Upper lobe of left lung (tissue), 4 donors: ENCODE measurements around the gene DLAT.

Experiments
- CTCF ChIP-seq, 6 experiments: fragments of 450-650 bp in 4 of 6; fragments of 200-600 bp in 2 of 6; sonication (generic) in 2 of 6; IDR thresholded peaks; one replicate each; pipeline ENCODE4 v1.5.1; 2016 to 2019; ENCODE audit warnings: antibody characterized with exemption in 6 of 6
- POLR2A ChIP-seq, 4 donors: fragments of 450-650 bp; IDR thresholded peaks; one replicate each; pipeline ENCODE4 v1.5.1; 2016 to 2017; ENCODE audit warnings: antibody characterized with exemption in 4 of 4, mild to moderate bottlenecking in 2 of 4

- no peak for TF ChIP-seq POLR2A (IDR thresholded peaks at IDR 0.05)
- TF ChIP-seq CTCF (IDR thresholded peaks at IDR 0.05) = no peak
These were observed 80.9 kb downstream of the DLAT start for GRCh38 chr11:112106070-112106469.
